GM12892 (cell line): ENCODE measurements around the gene CPLANE1.

Experiments
- POLR2A ChIP-seq: IDR thresholded peaks from 2 replicates; pipeline ENCODE4 v1.6.1; 2011; ENCODE audit warnings: low read depth, low read length, control low read depth
- POLR2AphosphoS5 ChIP-seq: IDR thresholded peaks from 2 replicates; pipeline ENCODE4 v1.6.1; 2011; ENCODE audit warnings: low read depth, low read length, control low read depth
- TAF1 ChIP-seq: IDR thresholded peaks from 2 replicates; pipeline ENCODE4 v1.6.1; 2011; ENCODE audit warnings: low read depth, mild to moderate bottlenecking, control low read depth, low read length, borderline replicate concordance

GRCh38 chr5:37207802-37208201 is 41.4 kb downstream of the CPLANE1 start:
- no peak for TF ChIP-seq POLR2A
- TF ChIP-seq POLR2AphosphoS5: no peak
- TF ChIP-seq TAF1: no peak
